NCI-H446 treated with DMSO at 0.1 percent for 48 hours (cell line): ENCODE measurements around the gene INAFM1.

Experiments
- DNase-seq: peaks from one replicate; lab custom pipeline; 2025; lab: John Stamatoyannopoulos, UW

Gene INAFM1

DNA sequence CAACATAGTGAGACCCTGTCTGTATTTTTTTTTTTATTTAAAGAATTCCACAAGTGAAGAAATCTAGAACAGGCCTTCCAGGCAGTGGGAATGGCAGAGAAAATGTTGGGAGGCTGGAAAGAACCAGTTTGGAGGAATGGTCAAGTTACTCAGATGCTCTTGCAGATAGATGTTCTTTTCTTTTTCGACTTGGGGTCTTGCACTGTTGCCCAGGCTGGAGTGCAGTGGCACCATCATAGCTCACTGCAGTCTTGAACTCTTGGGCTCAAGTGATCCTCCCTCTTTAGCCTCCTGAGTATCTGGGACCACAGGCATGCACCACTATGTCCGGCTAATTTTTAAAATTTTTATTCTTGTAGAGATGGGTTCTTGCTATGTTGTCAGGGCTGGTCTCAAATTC, 35.6 kb downstream of the INAFM1 start:
- no peak for DNase-seq

DNA sequence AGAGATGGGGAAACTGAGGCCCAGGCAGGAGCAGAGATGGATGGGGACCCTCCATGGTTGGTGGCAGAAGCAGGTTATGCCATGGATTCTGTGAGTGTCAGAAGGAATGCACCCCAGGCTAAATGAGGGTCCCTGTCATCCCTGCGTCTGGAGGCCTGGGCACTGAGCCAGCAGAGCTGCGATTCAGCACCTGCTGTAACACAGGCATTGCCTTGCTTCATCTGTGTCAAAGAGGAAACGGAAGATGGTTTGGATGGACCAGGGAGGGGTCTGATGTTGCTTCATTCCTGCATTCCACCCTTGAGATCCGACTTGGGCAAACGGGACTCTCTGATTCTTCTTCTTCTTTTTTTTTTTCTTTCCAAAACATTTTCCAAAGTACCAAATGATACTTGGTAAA, 36.1 kb downstream of the INAFM1 start:
- DNase-seq: no peak

DNA sequence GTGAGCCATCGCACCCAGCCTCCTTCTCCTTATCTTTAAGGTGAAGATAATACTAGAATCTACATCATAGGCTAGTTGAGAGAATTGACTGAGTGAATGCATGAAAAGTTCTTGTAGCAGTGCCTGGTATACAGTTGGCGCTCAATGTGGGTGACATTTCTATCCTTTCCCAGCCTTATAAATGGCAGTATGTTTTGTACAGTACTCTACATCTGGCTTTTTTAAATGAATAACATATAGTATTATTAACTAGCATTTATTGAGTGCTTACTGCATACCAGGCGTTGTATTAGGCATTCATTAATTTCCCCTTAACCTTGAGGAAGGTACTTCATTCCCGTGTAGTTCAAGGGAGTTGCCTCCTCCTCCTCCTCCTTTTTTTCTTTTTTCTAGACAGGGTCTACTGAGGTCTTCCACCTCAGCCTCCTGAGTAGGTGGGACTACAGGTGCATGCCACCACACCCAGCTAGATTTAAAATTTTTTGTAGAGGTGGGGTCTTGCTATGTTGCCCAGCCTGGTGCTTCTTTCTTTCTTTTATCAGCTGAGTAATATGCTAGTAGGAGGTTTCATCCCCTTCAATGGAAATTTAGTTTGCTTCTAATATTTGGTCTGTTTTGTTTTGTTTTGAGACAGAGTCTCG, 37.8 kb downstream of the INAFM1 start:
- DNase-seq: no peak

DNA sequence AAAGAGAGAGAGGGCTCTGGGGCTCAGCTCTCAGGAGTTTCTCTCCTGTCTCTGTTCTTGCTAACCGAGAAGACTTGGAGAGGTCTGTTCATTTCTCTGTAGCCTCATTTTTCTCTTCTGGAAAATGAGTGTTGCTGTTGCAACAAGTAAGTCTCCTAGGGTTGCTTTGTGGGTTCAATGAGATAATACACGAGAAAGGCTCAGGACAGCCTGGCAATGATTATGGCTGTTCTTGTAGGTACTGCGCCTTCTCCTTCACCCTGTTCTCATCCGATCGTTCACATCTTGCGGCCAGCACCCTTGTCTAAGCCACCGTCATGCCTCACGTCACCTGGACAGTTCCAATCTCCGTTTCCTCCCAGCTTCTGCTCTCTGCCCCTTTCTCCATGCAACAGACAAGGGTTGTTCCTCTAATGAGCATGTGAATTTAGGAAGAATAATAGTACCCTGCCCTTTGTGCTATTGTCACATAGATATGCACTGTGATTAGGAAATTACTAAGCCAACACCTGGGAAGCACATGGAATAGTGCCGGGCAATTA, 39.1 kb downstream of the INAFM1 start:
- DNase-seq: no peak

DNA sequence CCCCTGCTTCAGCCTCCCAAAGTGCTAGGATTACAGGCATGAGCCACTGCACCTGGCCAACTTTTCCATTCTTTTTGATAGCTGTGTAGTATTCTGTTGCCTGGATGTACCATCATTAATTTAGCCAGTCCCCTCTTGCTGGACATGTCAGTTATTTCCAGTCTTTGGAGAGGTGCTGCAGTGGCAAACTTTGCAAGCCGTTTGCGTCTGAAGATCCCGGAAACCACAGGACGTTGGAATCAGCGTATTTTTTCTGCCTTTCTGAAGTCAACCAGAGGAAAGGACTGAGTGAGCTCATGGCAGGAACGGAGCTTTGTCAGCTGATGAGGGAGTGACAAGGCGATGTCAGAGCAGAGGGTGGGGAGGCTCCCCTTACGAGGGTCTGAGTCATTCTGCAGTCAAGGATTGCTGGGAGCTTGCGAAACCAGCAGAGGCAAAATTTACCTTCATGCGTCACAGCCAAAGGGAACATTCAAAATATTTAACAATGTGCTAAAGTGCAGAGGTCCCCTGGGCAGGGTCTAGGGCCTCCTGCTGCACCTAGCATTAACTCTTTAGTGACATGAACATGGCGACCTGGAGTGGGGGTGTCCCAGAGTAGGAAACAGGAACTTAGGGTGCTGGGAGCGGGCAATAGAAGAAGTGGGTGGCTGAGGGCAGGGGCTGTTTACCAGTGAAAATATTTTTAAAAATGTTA, 40.6 kb downstream of the INAFM1 start:
- DNase-seq: no peak

DNA sequence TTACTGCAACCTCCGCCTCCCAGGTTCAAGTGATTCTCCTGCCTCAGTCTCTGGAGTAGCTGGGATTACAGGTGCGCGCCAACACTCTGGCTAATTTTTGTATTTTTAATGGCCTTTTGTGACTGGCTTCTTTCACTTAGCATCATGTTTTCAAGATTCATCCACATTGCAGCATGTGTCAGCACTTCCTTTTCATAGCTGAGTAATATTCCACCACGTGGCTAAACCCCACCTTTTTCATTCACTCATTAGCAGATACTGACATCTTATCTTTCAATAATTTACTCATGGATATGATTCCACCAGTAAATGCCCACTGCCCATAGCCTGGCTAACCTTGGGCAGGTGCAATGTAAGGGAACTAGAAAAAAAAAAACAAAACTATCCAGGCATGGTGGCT, 41.8 kb downstream of the INAFM1 start:
- no peak for DNase-seq

DNA sequence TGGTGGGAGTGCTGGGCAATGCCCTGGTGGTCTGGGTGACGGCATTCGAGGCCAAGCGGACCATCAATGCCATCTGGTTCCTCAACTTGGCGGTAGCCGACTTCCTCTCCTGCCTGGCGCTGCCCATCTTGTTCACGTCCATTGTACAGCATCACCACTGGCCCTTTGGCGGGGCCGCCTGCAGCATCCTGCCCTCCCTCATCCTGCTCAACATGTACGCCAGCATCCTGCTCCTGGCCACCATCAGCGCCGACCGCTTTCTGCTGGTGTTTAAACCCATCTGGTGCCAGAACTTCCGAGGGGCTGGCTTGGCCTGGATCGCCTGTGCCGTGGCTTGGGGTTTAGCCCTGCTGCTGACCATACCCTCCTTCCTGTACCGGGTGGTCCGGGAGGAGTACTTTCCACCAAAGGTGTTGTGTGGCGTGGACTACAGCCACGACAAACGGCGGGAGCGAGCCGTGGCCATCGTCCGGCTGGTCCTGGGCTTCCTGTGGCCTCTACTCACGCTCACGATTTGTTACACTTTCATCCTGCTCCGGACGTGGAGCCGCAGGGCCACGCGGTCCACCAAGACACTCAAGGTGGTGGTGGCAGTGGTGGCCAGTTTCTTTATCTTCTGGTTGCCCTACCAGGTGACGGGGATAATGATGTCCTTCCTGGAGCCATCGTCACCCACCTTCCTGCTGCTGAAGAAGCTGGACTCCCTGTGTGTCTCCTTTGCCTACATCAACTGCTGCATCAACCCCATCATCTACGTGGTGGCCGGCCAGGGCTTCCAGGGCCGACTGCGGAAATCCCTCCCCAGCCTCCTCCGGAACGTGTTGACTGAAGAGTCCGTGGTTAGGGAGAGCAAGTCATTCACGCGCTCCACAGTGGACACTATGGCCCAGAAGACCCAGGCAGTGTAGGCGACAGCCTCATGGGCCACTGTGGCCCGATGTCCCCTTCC, 45.5 kb downstream of the INAFM1 start:
- no peak for DNase-seq

DNA sequence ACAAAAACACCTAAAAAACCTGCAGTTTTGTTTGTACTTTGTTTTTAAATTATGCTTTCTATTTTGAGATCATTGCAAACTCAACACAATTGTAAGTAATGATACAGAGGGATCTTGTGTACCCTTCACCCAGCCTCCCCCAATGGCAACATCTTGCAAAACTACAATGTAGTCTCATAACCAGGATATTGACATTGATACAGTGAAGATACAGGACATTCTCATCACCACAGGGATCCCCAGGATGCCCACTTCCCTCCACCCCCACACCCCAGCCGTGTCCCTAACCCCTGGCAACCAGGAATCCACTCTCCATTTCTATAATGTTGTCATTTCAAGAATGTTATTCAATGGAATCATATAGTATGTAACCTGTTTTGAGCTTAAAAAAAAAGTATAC, 46.9 kb downstream of the INAFM1 start:
- DNase-seq: no peak

DNA sequence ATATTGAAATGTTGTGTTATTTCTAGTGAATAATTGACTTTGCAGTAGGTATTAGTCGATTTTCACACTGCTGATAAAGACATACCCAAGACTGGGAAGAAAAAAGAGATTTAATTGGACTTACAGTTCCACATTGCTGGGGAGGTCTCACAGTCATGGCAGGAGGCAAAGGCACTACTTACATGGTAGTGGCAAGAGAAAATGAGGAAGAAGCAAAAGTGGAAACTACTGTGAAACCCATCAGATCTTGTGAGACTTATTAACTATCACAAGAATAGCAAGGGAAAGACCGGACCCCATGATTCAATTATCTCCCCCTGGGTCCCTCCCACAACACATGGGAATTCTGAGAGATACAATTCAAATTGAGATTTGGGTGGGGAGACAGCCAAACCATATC, 47.4 kb downstream of the INAFM1 start:
- no peak for DNase-seq

DNA sequence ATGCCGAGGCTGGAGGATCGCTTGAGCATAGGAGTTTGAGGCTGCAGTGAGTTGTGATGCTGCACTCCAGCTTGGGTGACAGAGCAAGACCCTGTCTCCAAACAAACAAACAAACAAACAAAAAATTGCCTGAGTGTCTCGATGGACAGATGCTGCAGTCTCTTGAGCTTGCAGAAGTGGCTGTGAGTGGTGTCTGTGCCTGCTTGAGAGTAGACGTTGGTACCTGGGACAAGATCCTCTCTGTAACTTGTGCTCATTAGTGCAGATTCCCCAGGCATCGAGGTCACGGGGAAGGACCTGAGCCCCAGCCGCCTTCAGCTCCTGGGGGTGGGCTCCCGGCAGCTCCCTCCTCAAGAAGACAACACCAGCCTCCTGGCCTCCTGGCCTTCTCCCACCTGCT, 48.7 kb downstream of the INAFM1 start:
- DNase-seq: no peak

DNA sequence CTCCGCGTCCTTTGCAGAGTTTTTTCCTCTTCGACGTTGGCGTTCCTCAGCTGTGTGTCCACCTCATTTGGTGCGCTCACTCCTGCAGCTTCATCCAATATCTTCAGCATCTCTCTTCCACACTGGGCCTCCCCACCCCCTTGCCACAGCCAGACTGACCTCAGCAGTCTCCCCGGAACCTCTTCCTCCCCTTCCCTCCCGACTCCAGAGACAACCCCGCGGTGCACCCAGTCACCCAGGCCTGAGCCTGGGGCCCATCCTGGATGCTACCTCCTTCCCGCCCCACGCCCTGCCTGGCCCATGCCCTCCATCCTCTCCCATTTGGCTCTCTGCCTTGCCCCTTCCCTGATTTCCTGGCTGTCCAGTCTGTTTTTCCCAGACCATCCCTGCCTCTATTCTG, 49.2 kb downstream of the INAFM1 start:
- DNase-seq: no peak

DNA sequence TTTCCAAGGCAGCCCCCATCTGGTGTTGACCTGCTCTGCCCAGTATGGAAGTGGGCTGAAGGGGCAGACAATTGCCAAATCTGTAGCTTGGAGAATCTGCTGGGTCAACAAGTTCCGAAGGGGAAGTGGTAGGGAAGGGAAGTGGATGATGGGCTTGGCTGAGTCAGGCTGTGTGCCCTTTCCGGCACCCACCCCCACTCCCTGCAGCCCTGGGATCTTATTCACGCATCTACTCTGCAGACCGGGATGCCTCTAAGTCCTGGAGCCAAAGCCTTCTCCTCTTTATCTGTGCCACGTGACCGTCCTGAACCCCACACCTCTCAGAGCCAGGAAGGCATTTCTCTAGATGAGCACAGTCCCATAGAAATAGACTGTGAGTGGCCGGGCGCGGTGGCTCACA, 49.8 kb downstream of the INAFM1 start:
- DNase-seq: no peak
